GM04504 (cell line): Measurements from ENCODE around the gene MGP.

ENCODE experiments used
- DNase-seq: peaks from one replicate; pipeline ENCODE4 v3.0.0-alpha.2; 2012; ENCODE audit warnings: low read depth

Gene MGP

GRCh38 chr12:14885718-14886221 lies at the start of gene MGP:
TSS of gene MGP (minus strand) at chr12:14885854. CDS start at chr12:14885791, 63 bp downstream.
- DNase-seq: no peak

GRCh38 chr12:14935031-14935430 lies 49.4 kb upstream of the MGP start:
- DNase-seq: no peak

GRCh38 chr12:14934511-14934910 lies 48.9 kb upstream of the MGP start:
- no peak for DNase-seq

- no peak for DNase-seq
Measured at GRCh38 chr12:14931791-14932560, 46.3 kb upstream of the MGP start.

- no peak for DNase-seq
Measured at GRCh38 chr12:14931359-14931758, 45.7 kb upstream of the MGP start.

- no peak for DNase-seq
Measured at GRCh38 chr12:14930299-14930698, 44.6 kb upstream of the MGP start.

- DNase-seq: no peak
Measured at GRCh38 chr12:14928931-14929330, 43.3 kb upstream of the MGP start.

- no peak for DNase-seq
Measured at GRCh38 chr12:14927267-14927666, 41.6 kb upstream of the MGP start.

GRCh38 chr12:14924541-14924940 lies 38.9 kb upstream of the MGP start:
- DNase-seq: no peak

- no peak for DNase-seq
Measured at GRCh38 chr12:14923944-14924343, 38.3 kb upstream of the MGP start.

GRCh38 chr12:14921218-14921617 lies 35.6 kb upstream of the MGP start:
- no peak for DNase-seq

GRCh38 chr12:14920475-14921126 lies 34.9 kb upstream of the MGP start:
- DNase-seq: no peak

GRCh38 chr12:14919455-14919854 lies 33.8 kb upstream of the MGP start:
- DNase-seq: no peak

GRCh38 chr12:14915736-14916135 lies 30.1 kb upstream of the MGP start:
- DNase-seq: no peak

- DNase-seq: no peak
Measured at GRCh38 chr12:14913381-14913781, 27.7 kb upstream of the MGP start.

GRCh38 chr12:14911131-14911530 lies 25.5 kb upstream of the MGP start:
- DNase-seq: no peak

GRCh38 chr12:14910090-14910915 lies 24.6 kb upstream of the MGP start:
- no peak for DNase-seq

GRCh38 chr12:14907953-14908352 lies 22.3 kb upstream of the MGP start:
- no peak for DNase-seq

GRCh38 chr12:14906114-14906513 lies 20.5 kb upstream of the MGP start:
- DNase-seq: no peak

- DNase-seq: no peak
Measured at GRCh38 chr12:14905269-14906004, 19.8 kb upstream of the MGP start.

- no peak for DNase-seq
Measured at GRCh38 chr12:14904854-14905253, 19.2 kb upstream of the MGP start.
